Spleen (tissue), 11 donors: ENCODE data around the gene HMGN1. TPM values are rescaled to one million over a fixed set of nuclear protein-coding genes. Genes with fewer than 3 reads are reported as not detected.

Source experiments
- DNase-seq: peaks from one replicate; pipeline ENCODE4 v3.0.0-alpha.2; 2020
- H3K27ac ChIP-seq, 8 donors: fragments of 200-600 bp; sonication (generic) in 7 of 8; 1 replicate in 4 of 8; 2 replicates in 4 of 8; pipeline versions ENCODE4 v1.5.0 to v1.8.0; 2016 to 2021; ENCODE audit warnings: inconsistent platforms in 4 of 8, mild to moderate bottlenecking in 4 of 8, moderate library complexity in 1 of 8
- H3K27me3 ChIP-seq, 7 donors: fragments of 200-600 bp; sonication (generic) in 6 of 7; replicated peaks in 1 of 7; 1 replicate in 4 of 7; 2 replicates in 3 of 7; pipeline versions ENCODE4 v1.5.0 to v1.8.0; 2016 to 2021; ENCODE audit warnings: inconsistent platforms in 3 of 7, mild to moderate bottlenecking in 1 of 7
- H3K36me3 ChIP-seq, 6 donors: fragments of 200-600 bp; sonication (generic) in 5 of 6; 1 replicate in 4 of 6; 2 replicates in 2 of 6; pipeline versions ENCODE4 v1.5.0 to v1.8.0; 2016 to 2021; ENCODE audit warnings: inconsistent platforms in 2 of 6
- H3K4me1 ChIP-seq, 6 donors: fragments of 200-600 bp; sonication (generic) in 5 of 6; 1 replicate in 3 of 6; 2 replicates in 3 of 6; pipeline versions ENCODE4 v1.5.0 to v1.8.0; 2016 to 2021; ENCODE audit warnings: inconsistent platforms in 3 of 6
- H3K4me3 ChIP-seq, 8 donors: fragments of 200-600 bp; sonication (generic) in 7 of 8; 1 replicate in 4 of 8; 2 replicates in 4 of 8; pipeline versions ENCODE4 v1.5.0 to v1.8.0; 2016 to 2021; ENCODE audit warnings: inconsistent platforms in 4 of 8, mild to moderate bottlenecking in 4 of 8, moderate library complexity in 2 of 8
- H3K9me3 ChIP-seq, 8 donors: fragments of 200-600 bp; sonication (generic) in 7 of 8; 1 replicate in 4 of 8; 2 replicates in 4 of 8; pipeline versions ENCODE4 v1.5.0 to v1.8.0; 2016 to 2021; ENCODE audit warnings: inconsistent platforms in 4 of 8
- POLR2A ChIP-seq, 3 donors: fragments of 450-650 bp; IDR thresholded peaks; one replicate each; pipeline ENCODE4 v1.5.1; 2017; ENCODE audit warnings: antibody characterized with exemption in 3 of 3, mild to moderate bottlenecking in 1 of 3
- POLR2AphosphoS5 ChIP-seq, 3 donors: sonication (generic); formaldehyde crosslinking; IDR thresholded peaks; one replicate each; pipeline ENCODE4 v1.5.1; 2017; ENCODE audit warnings: antibody characterized with exemption in 3 of 3
- WGBS, 5 donors: extraction: QIAGEN DNeasy Blood & Tissue Kit in 3 of 5; methylation state at CpG; one replicate each; pipeline versions ENCODE4 v1.1.5 to v1.1.7; 2013 to 2018; 5-methylcytosine and 5-hydroxymethylcytosine counted together
- intact Hi-C: fragments of 100-400 bp; cut with DNase I; formaldehyde crosslinking; loops from one replicate; pipeline ENCODE4 v1.15.0; 2023; ENCODE audit warnings: low total_unique reads
- polyA plus RNA-seq, 3 donors: library from polyadenylated mRNA; stranded (reverse); fragments of 200-250 nt; gene quantifications; one replicate each; pipeline ENCODE4 v1.2.1, GENCODE V29; 2013
- total RNA-seq, 7 donors: library from RNA; depleted of rRNA in 3 of 7; stranded (reverse); fragments of >200 nt in 3 of 7; fragmentation: NEBNext Ultra II Directional in 4 of 7; extraction: Animal tissue kit (Norgen Biotek cat#: 25700) in 4 of 7; gene quantifications; one replicate each; pipeline versions ENCODE4 v1.1.0 to v1.2.1, GENCODE V29; 2016 to 2021
- TF ChIP-seq, protein P1 (sequence below), 11 experiments: fragments of 200-600 bp in 7 of 11; fragments of 450-650 bp in 4 of 11; sonication (generic) in 4 of 11; IDR thresholded peaks in 8 of 11; conservative IDR thresholded peaks in 3 of 11; 1 replicate in 7 of 11; 2 replicates in 4 of 11; pipeline versions ENCODE4 v1.4.0 to v1.8.0; 2016 to 2021; ENCODE audit warnings: antibody characterized with exemption in 11 of 11, inconsistent platforms in 4 of 11, mild to moderate bottlenecking in 1 of 11
- donor health status: healthy with polysubstance abuse.
- donor health status: DM: no; HTN: no; CAD: no; lungs with moderate emphysema.
- donor health status: DM: no; HTN: no; CAD: no.
- donor health status: Bipolar disorder and iron deficiency.
- donor health status: healthy.
- donor health status: DM: no; HTN: no; CAD: no.
- donor health status: DM: yes; HTN: yes; CAD: no.

Gene HMGN1
- total and polyA plus RNA-seq, 10 donors, result 101 to 276 (median 172) TPM

DNA sequence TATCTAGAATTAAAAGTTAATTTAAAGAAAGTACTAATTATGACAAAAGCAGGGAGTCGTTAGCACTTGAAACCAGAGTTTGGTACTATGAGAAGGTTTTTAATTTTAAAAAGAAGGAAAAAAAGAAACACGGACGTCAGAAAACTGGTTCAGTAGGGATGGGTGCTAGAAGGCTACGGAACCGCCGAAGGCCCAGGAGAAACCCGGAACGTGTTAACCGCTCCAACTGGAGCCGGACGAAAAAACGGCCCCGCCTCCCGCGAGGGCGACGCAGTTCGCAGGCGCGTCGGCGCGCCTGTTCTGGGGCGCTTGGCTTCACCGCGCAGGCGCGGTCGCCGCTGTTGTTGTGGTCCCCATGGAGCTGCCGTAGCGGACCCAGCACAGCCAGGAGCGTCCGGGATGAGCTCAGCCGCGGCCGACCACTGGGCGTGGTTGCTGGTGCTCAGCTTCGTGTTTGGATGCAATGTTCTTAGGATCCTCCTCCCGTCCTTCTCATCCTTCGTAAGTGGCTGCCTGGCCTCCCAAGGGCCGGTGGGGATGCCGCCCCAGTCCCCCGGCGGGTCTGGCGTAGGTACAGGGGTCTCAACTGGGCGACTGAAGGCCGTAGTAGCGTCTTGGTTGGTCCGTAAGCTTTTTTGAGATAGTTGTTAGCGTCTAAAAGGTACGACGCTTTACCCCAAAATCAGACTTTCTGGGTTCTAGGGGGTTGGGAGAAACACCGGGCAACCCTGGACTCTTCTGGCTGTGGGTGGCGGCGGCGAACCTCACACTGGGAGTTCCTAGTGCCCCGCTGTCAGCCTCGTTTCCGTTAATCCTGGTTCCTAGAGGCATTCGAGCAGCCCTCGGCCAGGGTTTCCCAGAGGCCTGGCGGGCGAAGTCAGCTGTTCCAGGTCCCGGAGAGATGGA, 31.4 kb upstream of the HMGN1 start:
- peak; percentile 98 for DNase-seq
- H3K36me3 ChIP-seq, result peaks cover 0 to 4% (median 0%) of the 10 kb centered on the region in 6 donors
- peak overlapping the region; percentile 71 to 92 (median 89) for H3K27ac ChIP-seq
- intact Hi-C loops, result loop anchor here (10.0 kb wide), 1 partner anchor 65 kb away; the partner anchor contains the start of gene BRWD1
- WGBS, 5 donors, result 1 to 2% (median 1%) methylated on average over 42 to 65 of the region's 65 CpGs
- TF ChIP-seq POLR2A (IDR thresholded peaks at IDR 0.05), result peak in 1 of 3 donors; percentile 78
- TF ChIP-seq, protein P1, sequence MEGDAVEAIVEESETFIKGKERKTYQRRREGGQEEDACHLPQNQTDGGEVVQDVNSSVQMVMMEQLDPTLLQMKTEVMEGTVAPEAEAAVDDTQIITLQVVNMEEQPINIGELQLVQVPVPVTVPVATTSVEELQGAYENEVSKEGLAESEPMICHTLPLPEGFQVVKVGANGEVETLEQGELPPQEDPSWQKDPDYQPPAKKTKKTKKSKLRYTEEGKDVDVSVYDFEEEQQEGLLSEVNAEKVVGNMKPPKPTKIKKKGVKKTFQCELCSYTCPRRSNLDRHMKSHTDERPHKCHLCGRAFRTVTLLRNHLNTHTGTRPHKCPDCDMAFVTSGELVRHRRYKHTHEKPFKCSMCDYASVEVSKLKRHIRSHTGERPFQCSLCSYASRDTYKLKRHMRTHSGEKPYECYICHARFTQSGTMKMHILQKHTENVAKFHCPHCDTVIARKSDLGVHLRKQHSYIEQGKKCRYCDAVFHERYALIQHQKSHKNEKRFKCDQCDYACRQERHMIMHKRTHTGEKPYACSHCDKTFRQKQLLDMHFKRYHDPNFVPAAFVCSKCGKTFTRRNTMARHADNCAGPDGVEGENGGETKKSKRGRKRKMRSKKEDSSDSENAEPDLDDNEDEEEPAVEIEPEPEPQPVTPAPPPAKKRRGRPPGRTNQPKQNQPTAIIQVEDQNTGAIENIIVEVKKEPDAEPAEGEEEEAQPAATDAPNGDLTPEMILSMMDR (IDR thresholded peaks at IDR 0.05 in 8 of 11, conservative IDR thresholded peaks at IDR 0.05 in 3 of 11), result peak in 1 of 11 experiments; percentile 25
- peak; percentile 92 to 97 (median 94) for TF ChIP-seq POLR2AphosphoS5 (IDR thresholded peaks at IDR 0.05)
- peak overlapping the region; percentile 69 to 88 (median 80) for H3K4me3 ChIP-seq
- no peaks in the 10 kb centered on the region for H3K9me3 ChIP-seq
- peaks cover 8 to 37% (median 23%) of the 10 kb centered on the region in 6 donors for H3K4me1 ChIP-seq
- H3K27me3 ChIP-seq, result no peaks in the 10 kb centered on the region

DNA sequence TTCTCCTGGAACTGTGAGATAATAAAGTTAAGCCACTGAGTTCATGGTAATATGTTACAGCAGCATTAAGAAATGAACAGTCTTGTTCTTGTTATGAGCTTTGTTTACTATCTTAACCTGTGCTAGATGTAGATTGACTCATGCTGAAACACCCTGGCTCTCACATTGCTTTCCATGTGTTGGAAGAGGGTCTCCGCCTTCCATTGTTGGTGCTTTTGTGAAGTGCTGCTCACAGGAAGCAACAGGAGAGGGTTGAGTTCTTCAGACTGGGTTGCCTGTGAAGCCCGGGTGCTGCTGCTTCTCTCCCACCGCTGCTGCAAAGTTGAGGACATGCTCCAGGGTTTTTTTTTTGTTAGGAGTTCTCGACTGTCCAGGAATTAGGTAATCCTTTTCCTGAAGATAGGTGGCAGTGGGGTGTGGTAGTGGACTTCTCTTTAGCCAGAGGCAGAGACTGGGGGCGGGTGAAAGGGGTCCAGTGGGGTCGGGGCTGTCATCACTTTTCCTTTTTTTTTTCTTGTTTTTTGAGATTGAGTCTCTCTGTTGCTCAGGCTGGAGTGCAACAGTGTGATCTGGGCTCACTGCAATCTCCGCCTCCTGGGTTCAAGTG, 28.7 kb upstream of the HMGN1 start:
- no peak overlapping the region for H3K4me3 ChIP-seq
- TF ChIP-seq, protein P1 (IDR thresholded peaks at IDR 0.05 in 8 of 11, conservative IDR thresholded peaks at IDR 0.05 in 3 of 11), result no peak
- no peak for TF ChIP-seq POLR2A (IDR thresholded peaks at IDR 0.05)
- no peak for TF ChIP-seq POLR2AphosphoS5 (IDR thresholded peaks at IDR 0.05)
- H3K27me3 ChIP-seq, result no peaks in the 10 kb centered on the region
- no peaks in the 10 kb centered on the region for H3K9me3 ChIP-seq
- H3K27ac ChIP-seq, result no peak overlapping the region
- WGBS, 5 donors, result 62 to 81% (median 69%) methylated on average over 7 of the region's 7 CpGs
- H3K4me1 ChIP-seq, result peaks cover 8 to 37% (median 23%) of the 10 kb centered on the region in 6 donors
- no peak for DNase-seq
- no peaks in the 10 kb centered on the region for H3K36me3 ChIP-seq
- intact Hi-C loops, result no loop called here

DNA sequence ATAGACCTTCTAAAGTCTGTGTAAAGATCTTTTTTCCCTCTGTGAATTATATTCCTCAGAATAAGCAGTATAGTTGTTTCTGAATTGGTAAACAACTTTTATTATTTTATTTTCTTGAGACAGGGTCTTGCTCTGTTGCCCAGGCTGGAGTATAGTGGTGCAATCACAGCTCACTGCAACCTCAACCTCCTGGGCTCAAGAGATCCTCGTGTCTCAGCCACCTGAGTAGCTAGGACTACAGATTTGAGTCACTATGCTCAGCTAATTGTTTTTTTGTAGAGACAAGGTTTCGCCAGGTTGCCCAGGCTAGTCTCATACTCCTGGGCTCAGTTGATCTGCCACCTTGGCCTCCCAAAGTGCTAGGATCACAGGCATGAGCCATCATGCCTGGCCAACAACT, 26.6 kb upstream of the HMGN1 start:
- TF ChIP-seq, protein P1 (IDR thresholded peaks at IDR 0.05 in 8 of 11, conservative IDR thresholded peaks at IDR 0.05 in 3 of 11), result no peak
- no peak for TF ChIP-seq POLR2A (IDR thresholded peaks at IDR 0.05)
- TF ChIP-seq POLR2AphosphoS5 (IDR thresholded peaks at IDR 0.05), result no peak
- Histone ChIP-seq H3K27me3 (no peaks in the 10 kb centered on the region), H3K27ac (no peak overlapping the region), H3K4me1 (peaks cover 0 to 27% (median 10%) of the 10 kb centered on the region in 6 donors), H3K9me3 (no peaks in the 10 kb centered on the region), H3K36me3 (no peaks in the 10 kb centered on the region), H3K4me3 (no peak overlapping the region)
- intact Hi-C loops, result no loop called here
- no peak for DNase-seq
- WGBS, 5 donors, result 57 to 86% (median 60%) methylated on average over 2 of the region's 2 CpGs

DNA sequence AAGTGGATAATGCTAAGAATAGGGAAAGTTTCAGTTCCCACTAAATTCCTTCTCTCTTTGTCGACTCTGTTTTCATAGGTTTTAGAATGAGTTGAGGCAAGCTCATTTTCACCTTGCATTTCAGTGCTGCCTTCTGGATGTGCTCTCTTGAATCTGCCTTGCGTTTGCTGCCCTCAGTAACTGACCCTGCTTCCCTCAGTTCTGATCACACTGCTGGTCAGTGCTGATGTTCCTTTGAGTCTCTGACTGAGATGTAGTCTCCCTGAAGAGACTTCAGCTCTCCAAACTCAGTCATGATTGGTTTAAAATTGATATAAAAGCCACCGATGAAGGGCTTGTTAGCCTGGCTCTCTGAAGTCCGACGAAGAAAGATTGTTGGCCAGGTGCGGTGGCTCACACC, 25.2 kb upstream of the HMGN1 start:
- H3K36me3 ChIP-seq, result no peaks in the 10 kb centered on the region
- no peak overlapping the region for H3K27ac ChIP-seq
- 80 to 88% (median 84%) methylated on average over 6 of the region's 6 CpGs for WGBS, 5 donors
- no peak for DNase-seq
- intact Hi-C loops, result no loop called here
- TF ChIP-seq, protein P1 (IDR thresholded peaks at IDR 0.05 in 8 of 11, conservative IDR thresholded peaks at IDR 0.05 in 3 of 11), result no peak
- TF ChIP-seq POLR2A (IDR thresholded peaks at IDR 0.05) (no peak), POLR2AphosphoS5 (IDR thresholded peaks at IDR 0.05) (no peak)
- H3K4me3 ChIP-seq, result no peak overlapping the region
- no peaks in the 10 kb centered on the region for H3K9me3 ChIP-seq
- H3K27me3 ChIP-seq, result no peaks in the 10 kb centered on the region
- H3K4me1 ChIP-seq, result peaks cover 0 to 29% (median 7%) of the 10 kb centered on the region in 6 donors
